Measurements from ENCODE around the gene ZYG11B.

ZYG11B gene

GRCh38 chr1:52876843-52877242, 150.6 kb downstream of the ZYG11B start:
- H3K4me3 ChIP-seq (replicated peaks; ENCODE audit: low read depth, low read length) = no peak overlapping the region
- DNase-seq (ENCODE audit: extremely low read depth, low read depth) = no peak
- no peak for TF ChIP-seq CTCF (IDR thresholded peaks at IDR 0.05; ENCODE audit: low read depth, low read length, missing control alignments)
